H9 (cell line): ENCODE results near the gene SLC48A1. TPM values are rescaled to one million over a fixed set of nuclear protein-coding genes. Genes with fewer than 3 reads are reported as not detected.

Experiments used
- DNase-seq: peaks from one replicate; pipeline ENCODE4 v3.0.0-alpha.2; 2017
- H2AFZ ChIP-seq: one replicate; pipeline ENCODE4 v1.6.1; 2013; ENCODE audit warnings: mild to moderate bottlenecking, low read length, control low read depth, moderate library complexity
- H2AK5ac ChIP-seq: 2 replicates; pipeline ENCODE4 v1.6.1; 2013; ENCODE audit warnings: low read length, control low read depth, mixed read lengths; ENCODE audit not compliant: insufficient read length
- H2BK120ac ChIP-seq: one replicate; pipeline ENCODE4 v1.6.1; 2013; ENCODE audit warnings: low read depth, mild to moderate bottlenecking, low read length, control low read depth, inconsistent platforms; ENCODE audit not compliant: poor library complexity, severe bottlenecking
- H2BK12ac ChIP-seq: 2 replicates; pipeline ENCODE4 v1.6.1; 2013; ENCODE audit warnings: low read length, control low read depth, mixed read lengths, low read depth; ENCODE audit not compliant: insufficient read length
- H2BK15ac ChIP-seq: 2 replicates; pipeline ENCODE4 v1.6.1; 2013; ENCODE audit warnings: low read depth, low read length, control low read depth
- H2BK20ac ChIP-seq: one replicate; pipeline ENCODE4 v1.6.1; 2013; ENCODE audit warnings: low read depth, mild to moderate bottlenecking, low read length, control low read depth, inconsistent platforms; ENCODE audit not compliant: poor library complexity, severe bottlenecking
- H2BK5ac ChIP-seq: 2 replicates; pipeline ENCODE4 v1.6.1; 2013; ENCODE audit warnings: low read length, control low read depth, mixed read lengths; ENCODE audit not compliant: insufficient read length
- H3K14ac ChIP-seq: 2 replicates; pipeline ENCODE4 v1.6.1; 2013; ENCODE audit warnings: low read length, control low read depth; ENCODE audit not compliant: insufficient read depth
- H3K18ac ChIP-seq: 2 replicates; pipeline ENCODE4 v1.6.1; 2013; ENCODE audit warnings: low read depth, mild to moderate bottlenecking, mixed read lengths, low read length, control low read depth; ENCODE audit not compliant: insufficient read length
- H3K23ac ChIP-seq: 2 replicates; pipeline ENCODE4 v1.6.1; 2013; ENCODE audit warnings: low read length, control low read depth, mixed read lengths, low read depth; ENCODE audit not compliant: insufficient read length
- H3K23me2 ChIP-seq: 2 replicates; pipeline ENCODE4 v1.6.1; 2013; ENCODE audit warnings: low read depth, mild to moderate bottlenecking, mixed read lengths, low read length, control low read depth; ENCODE audit not compliant: insufficient read length, poor library complexity, severe bottlenecking
- H3K27ac ChIP-seq: 2 replicates; pipeline ENCODE4 v1.5.1; 2013; ENCODE audit warnings: low read length, control low read depth, mixed read lengths, low read depth; ENCODE audit not compliant: insufficient read length
- H3K27me3 ChIP-seq: 2 replicates; pipeline ENCODE4 v1.6.1; 2013; ENCODE audit warnings: low read length, control low read depth, inconsistent platforms; ENCODE audit not compliant: insufficient read depth
- H3K4ac ChIP-seq: 2 replicates; pipeline ENCODE4 v1.6.1; 2013; ENCODE audit warnings: low read depth, mild to moderate bottlenecking, control low read depth, inconsistent platforms, low read length, moderate library complexity
- H3K4me1 ChIP-seq: 2 replicates; pipeline ENCODE4 v1.6.1; 2013; ENCODE audit warnings: low read length, control low read depth, inconsistent platforms; ENCODE audit not compliant: insufficient read depth
- H3K4me2 ChIP-seq: 2 replicates; pipeline ENCODE4 v1.6.1; 2013; ENCODE audit warnings: low read length, control low read depth, mixed read lengths; ENCODE audit not compliant: insufficient read length, insufficient read depth
- H3K56ac ChIP-seq: 2 replicates; pipeline ENCODE4 v1.6.1; 2013; ENCODE audit warnings: low read depth, mild to moderate bottlenecking, mixed read lengths, low read length, control low read depth; ENCODE audit not compliant: insufficient read length
- H3K79me1 ChIP-seq: 2 replicates; pipeline ENCODE4 v1.6.1; 2013; ENCODE audit warnings: low read depth, mild to moderate bottlenecking, moderate library complexity, low read length, control low read depth, inconsistent platforms; ENCODE audit not compliant: insufficient read depth, poor library complexity, severe bottlenecking
- H3K79me2 ChIP-seq: 2 replicates; pipeline ENCODE4 v1.6.1; 2013; ENCODE audit warnings: low read length, control low read depth, inconsistent platforms; ENCODE audit not compliant: insufficient read depth
- H3K9ac ChIP-seq: 2 replicates; pipeline ENCODE4 v1.6.1; 2013; ENCODE audit warnings: low read length, control low read depth, mixed read lengths; ENCODE audit not compliant: insufficient read length; ENCODE audit errors: extremely low read depth
- H3K9me3 ChIP-seq: one replicate; pipeline ENCODE4 v1.6.1; 2013; ENCODE audit warnings: low read depth, low read length, inconsistent platforms; ENCODE audit not compliant: control insufficient read depth
- H3T11ph ChIP-seq: one replicate; pipeline ENCODE4 v1.6.1; 2013; ENCODE audit warnings: mild to moderate bottlenecking, low read length, control low read depth, inconsistent platforms
- H4K20me1 ChIP-seq: one replicate; pipeline ENCODE4 v1.6.1; 2013; ENCODE audit not compliant: control insufficient read depth, insufficient read length, insufficient read depth
- H4K5ac ChIP-seq: 2 replicates; pipeline ENCODE4 v1.6.1; 2013; ENCODE audit warnings: low read depth, mild to moderate bottlenecking, mixed read lengths, low read length, control low read depth; ENCODE audit not compliant: insufficient read length
- H4K8ac ChIP-seq: replicated peaks from 2 replicates; pipeline ENCODE4 v1.6.1; 2013; ENCODE audit warnings: low read length, control low read depth, mixed read lengths, low read depth; ENCODE audit not compliant: insufficient read length
- H4K91ac ChIP-seq: 2 replicates; pipeline ENCODE4 v1.6.1; 2013; ENCODE audit warnings: low read depth, mild to moderate bottlenecking, moderate library complexity, mixed read lengths, low read length, control low read depth; ENCODE audit not compliant: insufficient read length
- H3K27ac Mint-ChIP-seq, 3 experiments: 2 replicates in 2 of 3; 3 replicates in 1 of 3; pipeline ENCODE4 v1.8.0; 2020 to 2021; ENCODE audit warnings: mixed read lengths in 3 of 3, mild to moderate bottlenecking in 1 of 3, moderate library complexity in 1 of 3
- H3K27me3 Mint-ChIP-seq: 2 replicates; pipeline ENCODE4 v1.8.0; 2021; ENCODE audit warnings: low read depth, mild to moderate bottlenecking, moderate library complexity, mixed read lengths
- H3K36me3 Mint-ChIP-seq, 3 experiments: 2 replicates in 2 of 3; 3 replicates in 1 of 3; pipeline ENCODE4 v1.8.0; 2020 to 2021; ENCODE audit warnings: low read depth in 3 of 3, mixed read lengths in 3 of 3; ENCODE audit not compliant: insufficient read depth in 1 of 3
- H3K4me1 Mint-ChIP-seq, 2 experiments: 2 replicates each; pipeline ENCODE4 v1.8.0; 2020; ENCODE audit warnings: mixed read lengths in 2 of 2
- H3K4me3 Mint-ChIP-seq, 2 experiments: 2 replicates in 1 of 2; 3 replicates in 1 of 2; pipeline ENCODE4 v1.8.0; 2020 to 2021; ENCODE audit warnings: mild to moderate bottlenecking in 2 of 2, mixed read lengths in 2 of 2, moderate library complexity in 1 of 2
- H3K9me3 Mint-ChIP-seq, 2 experiments: 2 replicates in 1 of 2; 3 replicates in 1 of 2; pipeline ENCODE4 v1.8.0; 2020; ENCODE audit warnings: mild to moderate bottlenecking in 2 of 2, mixed read lengths in 2 of 2, moderate library complexity in 1 of 2
- WGBS: extraction: QIAGEN DNeasy Blood & Tissue Kit; methylation state at CpG from one replicate; pipeline ENCODE4 v1.1.7; 2013; ENCODE audit warnings: missing lambda C conversion rate, low lambda C conversion rate, mixed read lengths; ENCODE audit not compliant: insufficient read length; ENCODE audit errors: extremely low coverage; 5-methylcytosine and 5-hydroxymethylcytosine counted together
- total RNA-seq: library from RNA; stranded (reverse); gene quantifications from 2 replicates; pipeline ENCODE4 v1.2.1, GENCODE V29; 2021
- TF ChIP-seq, protein P1 (sequence below): fragments of 200-600 bp; sonication (generic); conservative IDR thresholded peaks from 3 replicates; pipeline ENCODE4 v1.8.0; 2021; ENCODE audit warnings: antibody characterized with exemption, mild to moderate bottlenecking

The SLC48A1 gene
- total RNA-seq, 1 experiment from 2014 or later, result 10.6 TPM

DNA sequence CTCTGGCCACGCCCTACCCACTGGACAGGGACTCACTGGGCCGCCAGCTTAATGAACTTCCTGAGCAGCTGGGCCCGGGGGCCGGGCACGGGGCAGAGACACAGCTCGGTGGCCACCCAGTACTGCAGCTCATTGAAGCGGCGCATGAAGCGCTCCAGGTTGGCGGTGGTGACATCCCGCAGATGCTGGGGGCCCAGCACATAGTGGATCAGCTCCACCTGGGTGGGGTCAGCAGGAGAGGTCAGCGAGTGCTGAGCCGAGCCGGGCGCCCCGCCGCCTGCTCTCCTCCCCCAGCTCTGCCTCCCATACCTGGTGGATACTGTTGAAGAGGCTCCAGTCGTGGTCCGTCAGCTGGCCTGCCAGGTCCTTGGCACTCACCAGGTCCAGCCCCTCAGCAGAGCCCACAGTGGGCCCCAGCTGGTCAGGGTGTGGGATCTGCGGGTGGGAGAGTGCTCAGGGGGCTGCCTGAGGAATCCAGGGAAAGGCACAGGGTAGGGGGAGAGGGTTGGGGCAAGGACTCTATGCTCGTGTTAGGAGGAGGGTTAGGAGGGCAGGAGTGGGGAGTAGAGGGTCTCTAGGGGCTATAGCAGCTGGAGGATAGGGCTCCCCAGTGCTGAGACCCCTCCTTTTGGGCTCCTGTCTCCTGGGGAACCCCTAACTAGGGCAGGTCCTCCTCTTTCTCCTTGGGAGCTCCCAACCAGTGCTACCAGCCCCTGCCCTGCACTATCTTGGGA is 32.3 kb upstream of the SLC48A1 start:
- no peak overlapping the region for H2AFZ ChIP-seq
- peaks cover 7% of the 10 kb centered on the region for H3K27me3 Mint-ChIP-seq
- no peak overlapping the region for H2BK20ac ChIP-seq
- no peaks in the 10 kb centered on the region for H3K23me2 ChIP-seq
- no peak overlapping the region for H2BK15ac ChIP-seq
- no peak overlapping the region for H3K23ac ChIP-seq
- no peak overlapping the region for H3K9ac ChIP-seq
- H2BK120ac ChIP-seq, result no peak overlapping the region
- no peak overlapping the region for H4K8ac ChIP-seq
- no peaks in the 10 kb centered on the region; the same call in 1 of the 2 replicates for H3K4me1 ChIP-seq
- H3K27ac ChIP-seq, result no peak overlapping the region
- H3K79me1 ChIP-seq, result no peaks in the 10 kb centered on the region
- H2BK12ac ChIP-seq, result no peak overlapping the region
- no peak overlapping the region for H3T11ph ChIP-seq
- H4K20me1 ChIP-seq, result no peaks in the 10 kb centered on the region
- TF ChIP-seq, protein P1, sequence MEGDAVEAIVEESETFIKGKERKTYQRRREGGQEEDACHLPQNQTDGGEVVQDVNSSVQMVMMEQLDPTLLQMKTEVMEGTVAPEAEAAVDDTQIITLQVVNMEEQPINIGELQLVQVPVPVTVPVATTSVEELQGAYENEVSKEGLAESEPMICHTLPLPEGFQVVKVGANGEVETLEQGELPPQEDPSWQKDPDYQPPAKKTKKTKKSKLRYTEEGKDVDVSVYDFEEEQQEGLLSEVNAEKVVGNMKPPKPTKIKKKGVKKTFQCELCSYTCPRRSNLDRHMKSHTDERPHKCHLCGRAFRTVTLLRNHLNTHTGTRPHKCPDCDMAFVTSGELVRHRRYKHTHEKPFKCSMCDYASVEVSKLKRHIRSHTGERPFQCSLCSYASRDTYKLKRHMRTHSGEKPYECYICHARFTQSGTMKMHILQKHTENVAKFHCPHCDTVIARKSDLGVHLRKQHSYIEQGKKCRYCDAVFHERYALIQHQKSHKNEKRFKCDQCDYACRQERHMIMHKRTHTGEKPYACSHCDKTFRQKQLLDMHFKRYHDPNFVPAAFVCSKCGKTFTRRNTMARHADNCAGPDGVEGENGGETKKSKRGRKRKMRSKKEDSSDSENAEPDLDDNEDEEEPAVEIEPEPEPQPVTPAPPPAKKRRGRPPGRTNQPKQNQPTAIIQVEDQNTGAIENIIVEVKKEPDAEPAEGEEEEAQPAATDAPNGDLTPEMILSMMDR, result no peak
- H4K5ac ChIP-seq, result no peak overlapping the region
- no peaks in the 10 kb centered on the region for H3K9me3 Mint-ChIP-seq
- H2BK5ac ChIP-seq, result no peak overlapping the region
- H3K4me1 Mint-ChIP-seq, result peaks cover 26 to 43% of the 10 kb centered on the region in 2 experiments
- H3K18ac ChIP-seq, result no peak overlapping the region
- no peaks in the 10 kb centered on the region for H3K79me2 ChIP-seq
- H3K4me2 ChIP-seq, result no peak overlapping the region
- H3K4ac ChIP-seq, result no peak overlapping the region
- no peak overlapping the region for H3K56ac ChIP-seq
- no peaks in the 10 kb centered on the region for H3K9me3 ChIP-seq
- no peak overlapping the region for H3K4me3 Mint-ChIP-seq
- no peak overlapping the region for H2AK5ac ChIP-seq
- WGBS, result no CpG with 5 or more reads among the region's 21 CpGs
- no peak for DNase-seq
- H4K91ac ChIP-seq, result no peak overlapping the region
- H3K36me3 Mint-ChIP-seq, result no peaks in the 10 kb centered on the region; a peak in 1 of 7 replicates
- H3K27me3 ChIP-seq, result no peaks in the 10 kb centered on the region
- H3K27ac Mint-ChIP-seq, result no peak overlapping the region; a peak in 1 of 7 replicates
- H3K14ac ChIP-seq, result 0 out of 2 replicates have a peak overlapping the region, but pooled peaks have one; percentile 17
